ENCODE measurements around the gene RTN4R.
"Not testable (repeated sequence)": the region's sequence is repeated elsewhere in the genome, so short reads cannot be mapped to it uniquely, and the experiment has no call there.

Gene RTN4R

DNA sequence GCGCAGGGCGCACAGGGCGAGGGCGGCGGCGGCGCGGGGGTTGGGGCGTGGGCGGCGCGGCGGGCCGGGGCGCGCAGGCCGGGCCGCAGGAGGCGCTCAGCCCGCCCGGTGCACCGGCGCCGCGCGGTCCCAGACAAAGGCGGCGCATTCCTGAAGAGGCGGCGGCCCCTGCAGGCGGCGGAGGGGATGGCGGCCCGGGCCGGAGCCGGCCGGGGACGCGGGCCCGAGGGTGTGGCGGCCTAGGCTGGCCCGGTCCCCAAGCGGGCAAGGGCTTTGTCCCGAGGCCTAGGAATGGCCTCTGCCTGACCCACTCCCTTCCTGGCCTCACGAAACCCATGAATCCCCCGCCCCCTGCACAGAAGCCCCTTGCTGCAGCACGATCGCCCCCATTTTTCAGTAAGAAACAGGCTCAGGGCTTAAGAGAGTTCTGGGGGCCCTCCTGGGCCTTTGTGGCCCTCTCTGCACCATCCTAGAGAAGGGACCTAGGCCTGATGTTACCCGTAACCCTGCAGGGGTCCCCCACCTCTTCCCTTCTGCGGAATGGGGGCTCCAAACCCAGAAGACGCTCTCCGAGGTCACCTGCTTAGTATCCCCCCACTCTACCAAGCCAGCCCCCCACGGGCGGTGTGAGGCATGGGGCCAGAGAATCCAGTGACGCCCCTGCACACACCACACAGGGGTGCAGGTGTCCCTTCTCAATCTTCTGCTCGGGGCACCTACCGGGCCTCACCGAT lies at the start of gene RTN4R:
Gene RTN4R, minus strand, starts transcription at position 40 of the 734 bp plus-strand sequence. CDS start 226 bp downstream, outside the sequence.
- TF ChIP-seq, protein P1, sequence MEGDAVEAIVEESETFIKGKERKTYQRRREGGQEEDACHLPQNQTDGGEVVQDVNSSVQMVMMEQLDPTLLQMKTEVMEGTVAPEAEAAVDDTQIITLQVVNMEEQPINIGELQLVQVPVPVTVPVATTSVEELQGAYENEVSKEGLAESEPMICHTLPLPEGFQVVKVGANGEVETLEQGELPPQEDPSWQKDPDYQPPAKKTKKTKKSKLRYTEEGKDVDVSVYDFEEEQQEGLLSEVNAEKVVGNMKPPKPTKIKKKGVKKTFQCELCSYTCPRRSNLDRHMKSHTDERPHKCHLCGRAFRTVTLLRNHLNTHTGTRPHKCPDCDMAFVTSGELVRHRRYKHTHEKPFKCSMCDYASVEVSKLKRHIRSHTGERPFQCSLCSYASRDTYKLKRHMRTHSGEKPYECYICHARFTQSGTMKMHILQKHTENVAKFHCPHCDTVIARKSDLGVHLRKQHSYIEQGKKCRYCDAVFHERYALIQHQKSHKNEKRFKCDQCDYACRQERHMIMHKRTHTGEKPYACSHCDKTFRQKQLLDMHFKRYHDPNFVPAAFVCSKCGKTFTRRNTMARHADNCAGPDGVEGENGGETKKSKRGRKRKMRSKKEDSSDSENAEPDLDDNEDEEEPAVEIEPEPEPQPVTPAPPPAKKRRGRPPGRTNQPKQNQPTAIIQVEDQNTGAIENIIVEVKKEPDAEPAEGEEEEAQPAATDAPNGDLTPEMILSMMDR (conservative IDR thresholded peaks at IDR 0.05; ENCODE audit: low read depth) = peak; percentile 59
- peak within 1 kb of the TSS; percentile 74 for H3K27ac ChIP-seq
- DNase-seq (ENCODE audit: low spot score) = peak; percentile 44
- ChIA-PET CTCF (interaction anchor here (1.2 kb wide), 1 partner anchor 111 kb away, joined by 3 read pairs; no protein-coding TSS in a partner anchor), POLR2A (ENCODE audit: low non-redundant PET) (no interaction called here)

DNA sequence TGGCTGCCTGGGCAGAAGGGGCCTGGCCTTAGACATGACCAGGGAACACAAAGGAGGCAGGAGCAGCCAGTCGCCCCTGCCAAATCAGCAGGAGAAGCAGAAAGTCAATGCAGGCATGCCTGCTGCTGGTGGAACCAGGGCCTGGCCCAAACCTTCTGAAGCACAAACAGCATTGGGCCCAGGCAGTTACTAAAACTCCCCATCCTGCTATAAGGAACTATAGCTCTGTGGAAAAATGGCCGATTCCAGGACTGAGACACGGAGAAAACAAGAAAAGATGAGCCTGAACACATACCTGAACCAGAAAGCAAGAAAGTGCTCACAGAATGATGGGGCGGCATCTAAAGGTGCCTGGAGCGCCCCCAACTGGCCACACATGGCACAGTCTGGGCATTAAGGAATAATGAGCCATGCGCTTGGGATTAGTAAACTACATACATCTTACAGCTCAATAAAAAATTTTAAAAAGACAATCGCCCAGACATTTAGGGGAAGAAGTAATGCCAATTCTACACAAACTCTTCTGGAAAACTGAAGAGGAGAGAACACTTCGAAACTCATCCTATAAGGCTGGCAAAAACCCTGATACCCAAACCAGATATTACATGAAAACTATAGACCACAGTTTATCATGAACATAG lies 49.4 kb upstream of the RTN4R start:
- DNase-seq (ENCODE audit: low spot score); H3K27ac ChIP-seq; POLR2A ChIA-PET (ENCODE audit: low non-redundant PET): not testable (repeated sequence)
- TF ChIP-seq, protein P1 (conservative IDR thresholded peaks at IDR 0.05; ENCODE audit: low read depth) = peak; percentile 64
- CTCF ChIA-PET = interaction anchor here (0.6 kb wide), 1 partner anchor 77 kb away, joined by 3 read pairs; no protein-coding TSS in a partner anchor

DNA sequence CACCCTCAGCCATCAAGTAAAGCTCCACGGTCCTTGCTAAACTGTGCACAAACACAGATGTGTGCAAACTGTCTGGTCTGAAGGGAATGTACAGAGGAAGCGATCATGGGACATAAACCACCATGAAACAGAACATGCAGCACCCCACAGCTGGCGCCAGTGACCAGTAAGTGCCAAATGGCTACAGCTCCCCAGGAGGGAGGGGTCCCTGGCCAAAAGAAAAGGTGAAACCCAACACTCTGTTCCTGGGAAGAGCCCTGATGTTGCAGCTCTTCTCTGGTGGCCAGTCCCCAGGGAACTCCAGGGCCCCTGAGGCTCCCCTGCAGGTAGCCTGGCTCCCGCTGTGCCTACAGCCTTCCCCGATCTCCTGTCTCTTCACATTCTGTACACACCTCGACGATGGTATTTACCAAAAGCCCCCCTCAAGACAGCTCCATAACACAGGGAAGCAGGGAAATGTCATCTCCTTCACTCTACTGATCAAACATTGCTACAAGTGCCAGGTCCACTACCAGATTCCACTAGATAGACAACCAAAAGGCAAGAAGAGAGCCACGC lies 48.8 kb upstream of the RTN4R start:
- no peak overlapping the region; the same call in 1 of the 2 replicates for H3K27ac ChIP-seq
- POLR2A ChIA-PET (ENCODE audit: low non-redundant PET) = no interaction called here
- CTCF ChIA-PET = interaction anchor here (1.2 kb wide), 1 partner anchor 160 kb away, joined by 3 read pairs; no protein-coding TSS in a partner anchor
- no peak for DNase-seq (ENCODE audit: low spot score)
- TF ChIP-seq, protein P1 (conservative IDR thresholded peaks at IDR 0.05; ENCODE audit: low read depth) = no peak

DNA sequence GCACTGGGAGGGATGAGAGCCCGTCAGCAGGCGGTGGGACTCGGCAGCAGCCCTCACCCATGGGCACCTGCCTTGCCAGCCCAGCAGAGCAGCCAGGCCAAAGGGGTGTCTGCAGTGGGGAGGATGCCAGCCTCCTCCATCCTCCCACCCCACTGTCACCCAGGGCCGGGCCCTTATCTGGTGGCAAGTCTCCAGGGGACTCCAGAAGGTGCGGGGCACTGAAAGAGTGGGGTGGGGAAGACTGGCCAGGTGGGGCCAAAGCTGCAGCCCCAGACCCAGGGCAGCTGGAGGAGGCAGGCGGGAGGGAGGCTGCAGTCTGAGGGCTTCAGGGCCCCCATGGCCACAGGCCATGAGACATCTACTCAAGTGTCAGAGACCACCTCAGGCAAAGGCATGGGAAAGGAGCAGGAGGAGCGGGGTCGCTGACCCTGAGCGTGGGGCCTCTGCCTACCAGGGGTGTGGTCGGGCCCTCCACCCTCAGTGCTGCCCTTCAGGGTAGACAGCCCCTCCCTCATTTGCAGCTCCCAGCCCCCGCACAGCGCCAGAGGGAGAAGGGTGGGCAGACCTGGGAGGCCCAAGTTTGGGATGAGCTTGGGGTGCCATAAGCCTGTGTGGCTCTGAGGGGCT lies 48.2 kb upstream of the RTN4R start:
- no peak for DNase-seq (ENCODE audit: low spot score)
- ChIA-PET POLR2A (ENCODE audit: low non-redundant PET) (no interaction called here), CTCF (interaction anchor here (1.2 kb wide), 1 partner anchor 159 kb away, joined by 3 read pairs; no protein-coding TSS in a partner anchor)
- TF ChIP-seq, protein P1 (conservative IDR thresholded peaks at IDR 0.05; ENCODE audit: low read depth) = no peak
- H3K27ac ChIP-seq = no peak overlapping the region

DNA sequence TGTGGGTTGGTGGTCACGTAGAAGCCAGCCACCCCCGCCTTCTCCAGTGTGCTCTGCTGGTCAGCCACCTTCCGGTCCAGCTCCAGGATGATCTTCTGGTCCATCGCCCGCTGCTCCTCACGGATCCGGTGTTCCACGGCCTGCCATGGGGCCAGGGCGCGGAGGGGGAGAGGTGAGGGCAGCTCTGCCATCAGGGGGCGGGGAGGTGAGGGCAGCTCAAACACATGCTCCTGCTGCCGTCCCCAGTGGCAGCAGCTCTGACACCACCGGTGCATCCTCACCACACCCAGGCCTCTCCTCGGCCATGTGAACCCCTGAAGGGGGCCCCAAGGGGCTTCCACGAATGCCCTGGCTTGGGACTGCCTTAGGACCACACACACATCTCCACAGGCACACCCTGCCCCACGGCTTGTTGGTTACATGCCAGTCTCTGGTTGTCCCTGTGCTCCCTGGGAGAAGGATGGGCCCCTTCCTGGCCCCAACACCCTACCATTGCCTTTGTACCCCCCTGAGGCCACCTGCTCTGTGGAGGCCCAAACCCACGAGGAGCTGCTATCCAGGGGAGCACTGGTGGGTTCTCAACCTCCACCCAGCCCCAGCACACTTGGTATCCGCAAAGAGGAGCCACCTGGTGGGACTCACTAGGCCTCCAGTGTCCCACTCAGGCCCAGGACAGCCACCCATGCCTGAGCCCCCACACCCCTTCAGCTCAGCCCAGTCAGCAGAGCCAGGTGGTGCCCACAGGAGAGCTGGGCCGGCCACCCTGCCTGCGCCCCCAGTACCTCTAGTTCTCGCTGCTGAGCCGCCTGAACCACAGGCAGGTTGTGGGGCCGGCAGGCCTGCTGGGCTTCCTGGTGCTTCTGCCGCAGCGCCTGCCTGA lies 47.5 kb upstream of the RTN4R start:
- TF ChIP-seq, protein P1 (conservative IDR thresholded peaks at IDR 0.05; ENCODE audit: low read depth) = no peak
- CTCF ChIA-PET = interaction anchor here (0.6 to 1.2 kb wide), 2 partner anchors 8 to 159 kb away, joined by 3 to 4 read pairs; no protein-coding TSS in a partner anchor
- DNase-seq (ENCODE audit: low spot score) = no peak

DNA sequence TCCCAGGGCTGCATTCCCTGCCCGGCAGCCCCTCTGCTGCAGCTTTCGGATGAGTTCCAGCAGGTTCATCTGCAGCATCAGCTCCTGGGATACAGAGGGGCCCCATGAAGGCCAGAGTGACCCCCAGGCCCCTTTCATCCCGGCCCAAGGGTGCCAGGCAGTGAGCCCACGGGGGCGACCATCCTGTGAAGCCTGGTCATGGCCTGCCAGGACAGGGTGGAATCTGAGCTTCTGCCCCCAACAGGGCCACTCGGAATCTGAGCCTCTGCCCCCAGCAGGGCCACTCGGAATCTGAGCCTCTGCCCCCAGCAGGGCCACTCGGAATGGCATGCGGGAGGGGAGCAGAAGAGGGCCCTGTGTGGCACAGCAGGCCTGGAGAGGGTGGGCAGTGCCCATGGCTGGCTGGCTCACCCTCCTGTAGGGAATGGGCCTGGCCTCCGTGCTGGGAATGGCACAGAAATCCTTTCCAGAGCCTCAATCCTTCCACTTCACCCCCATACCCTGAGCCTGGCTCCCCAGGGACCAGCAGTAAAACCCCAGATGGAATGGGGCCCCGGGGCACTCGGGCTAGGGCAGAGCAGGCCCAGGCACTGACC lies 46.7 kb upstream of the RTN4R start:
- CTCF ChIA-PET = not testable (repeated sequence)
- POLR2A ChIA-PET (ENCODE audit: low non-redundant PET) = interaction anchor here (0.6 kb wide), 1 partner anchor 373 kb away, joined by 3 read pairs; the partner anchor contains the start of genes COMT and TXNRD2

More for the DNA sequence above, 47.5 kb upstream of the RTN4R start:
- no peak overlapping the region for H3K27ac ChIP-seq
- POLR2A ChIA-PET (ENCODE audit: low non-redundant PET) = no interaction called here

DNA sequence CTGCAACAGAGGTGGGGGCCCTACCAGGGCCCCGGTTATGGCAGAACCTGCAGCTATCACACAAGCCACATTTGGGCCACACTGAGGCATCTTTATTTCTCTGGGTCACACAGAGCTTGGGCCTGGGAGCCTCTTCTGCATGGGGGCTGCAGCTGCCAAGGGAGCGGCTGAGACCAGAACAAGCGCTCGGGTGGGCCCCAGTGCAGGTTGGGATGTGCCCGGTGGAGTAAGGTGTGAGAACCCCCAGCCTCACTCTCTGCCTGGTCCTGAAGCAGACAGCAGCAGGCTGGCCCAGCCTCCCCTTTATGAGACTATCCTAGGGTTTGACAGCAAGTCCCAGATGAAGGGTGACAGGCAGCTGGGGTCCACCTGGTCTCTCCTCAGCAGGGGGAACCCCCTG lies 46.1 kb upstream of the RTN4R start:
- CTCF ChIA-PET; DNase-seq (ENCODE audit: low spot score); H3K27ac ChIP-seq: not testable (repeated sequence)
- POLR2A ChIA-PET (ENCODE audit: low non-redundant PET) = interaction anchor here (0.6 kb wide), 1 partner anchor 373 kb away, joined by 3 read pairs; the partner anchor contains the start of genes COMT and TXNRD2

More for the DNA sequence above, 46.7 kb upstream of the RTN4R start:
- H3K27ac ChIP-seq; DNase-seq (ENCODE audit: low spot score): not testable (repeated sequence)

DNA sequence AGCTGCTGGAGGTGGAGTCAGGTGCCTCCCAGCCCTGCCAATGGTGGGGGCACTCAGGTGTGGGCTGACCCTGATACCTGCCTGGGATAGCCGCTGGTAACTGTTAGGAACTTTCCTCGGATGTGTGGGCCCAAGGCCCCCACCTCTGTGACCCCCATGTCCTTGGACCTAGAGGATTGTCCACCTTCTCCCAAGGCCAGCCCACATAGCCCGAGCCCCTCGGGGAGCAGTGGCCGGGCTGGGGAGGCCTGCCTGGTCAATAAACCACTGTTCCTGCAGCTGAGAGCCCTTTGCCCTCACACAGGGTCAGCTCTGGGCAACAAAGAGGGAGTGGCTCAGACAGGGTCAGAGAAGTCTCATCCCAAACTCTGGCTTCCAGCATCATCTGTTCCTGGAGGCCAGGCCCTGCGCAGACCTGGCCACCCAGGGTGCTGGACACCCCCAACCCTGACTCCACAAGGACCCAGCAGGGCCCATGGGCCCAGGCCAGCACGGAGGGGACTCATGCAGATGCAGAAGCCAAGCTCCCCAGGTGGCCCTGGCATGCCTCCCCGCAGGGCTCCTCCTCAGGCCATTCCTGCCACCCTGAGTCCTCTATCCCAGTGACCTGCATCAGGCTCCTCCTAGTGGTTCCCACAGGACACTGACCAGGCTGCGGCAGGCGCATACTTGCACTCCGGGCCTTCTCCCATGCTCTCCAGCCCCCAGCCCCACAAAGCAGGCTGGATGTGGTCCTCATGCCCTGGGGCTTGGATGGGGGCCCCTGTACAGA lies 45.4 kb upstream of the RTN4R start:
- POLR2A ChIA-PET (ENCODE audit: low non-redundant PET); CTCF ChIA-PET; DNase-seq (ENCODE audit: low spot score); H3K27ac ChIP-seq: not testable (repeated sequence)
